NCI-H2171 treated with DMSO at 0.1 percent for 48 hours (cell line): ENCODE results near the gene CAPN5.

Source experiments
- DNase-seq: peaks from one replicate; lab custom pipeline; 2025; lab: John Stamatoyannopoulos, UW

CAPN5 gene

GRCh38 chr11:77100166-77101042, 33.6 kb downstream of the CAPN5 start:
- no peak for DNase-seq

- no peak for DNase-seq
Measured at GRCh38 chr11:77101043-77101537, 34.3 kb downstream of the CAPN5 start.

- peak; percentile 39 for DNase-seq
Measured at GRCh38 chr11:77102246-77103210, 35.8 kb downstream of the CAPN5 start, which contains the start of gene OMP. TSS of gene OMP (plus strand) at chr11:77102840. CDS start at chr11:77102840, 0 bp downstream.

GRCh38 chr11:77103319-77103718, 36.5 kb downstream of the CAPN5 start:
- DNase-seq, result no peak

GRCh38 chr11:77104727-77105126, 38.0 kb downstream of the CAPN5 start:
- no peak for DNase-seq

- no peak for DNase-seq
Measured at GRCh38 chr11:77106321-77106720, 39.5 kb downstream of the CAPN5 start.

- DNase-seq, result no peak
Measured at GRCh38 chr11:77106759-77107158, 40.0 kb downstream of the CAPN5 start.

GRCh38 chr11:77107950-77108349, 41.2 kb downstream of the CAPN5 start:
- DNase-seq, result no peak

GRCh38 chr11:77108436-77108835, 41.7 kb downstream of the CAPN5 start:
- DNase-seq, result no peak

- DNase-seq, result peak; percentile 84
Measured at GRCh38 chr11:77109236-77110019, 42.7 kb downstream of the CAPN5 start.

- DNase-seq, result no peak
Measured at GRCh38 chr11:77110836-77111235, 44.1 kb downstream of the CAPN5 start.

GRCh38 chr11:77111277-77111676, 44.5 kb downstream of the CAPN5 start:
- no peak for DNase-seq

- no peak for DNase-seq
Measured at GRCh38 chr11:77111946-77112345, 45.2 kb downstream of the CAPN5 start.

- DNase-seq, result no peak
Measured at GRCh38 chr11:77112641-77113381, 46.0 kb downstream of the CAPN5 start.

GRCh38 chr11:77113382-77114088, 46.8 kb downstream of the CAPN5 start:
- DNase-seq, result peak; percentile 13

GRCh38 chr11:77114089-77114463, 47.3 kb downstream of the CAPN5 start:
- DNase-seq, result no peak

- no peak for DNase-seq
Measured at GRCh38 chr11:77115181-77115611, 48.4 kb downstream of the CAPN5 start.

GRCh38 chr11:77115956-77116355, 49.2 kb downstream of the CAPN5 start:
- no peak for DNase-seq

- no peak for DNase-seq
Measured at GRCh38 chr11:77117492-77117891, 50.7 kb downstream of the CAPN5 start.

GRCh38 chr11:77118086-77118485, 51.3 kb downstream of the CAPN5 start:
- no peak for DNase-seq
